Muscle of back (tissue), 11 donors: Measurements from ENCODE around the gene DPH3. TPM values are rescaled to one million over a fixed set of nuclear protein-coding genes. Genes with fewer than 3 reads are reported as not detected.

ENCODE experiments used
- DNase-seq, 3 donors: peaks; one replicate each; pipeline versions ENCODE4 v3.0.0 to v3.0.0-alpha.2; 2013
- polyA plus RNA-seq, 10 donors: library from polyadenylated mRNA; unstranded; fragments of 120-200 nt; gene quantifications; one replicate each; pipeline ENCODE4 v1.2.1, GENCODE V29; 2013; ENCODE audit not compliant: insufficient read length in 10 of 10

DPH3 gene
- polyA plus RNA-seq, 10 donors, result 22.1 to 30.1 (median 27.0) TPM

GRCh38 chr3:16297997-16298885 lies 33.5 kb upstream of the DPH3 start:
- DNase-seq, result no peak

GRCh38 chr3:16295298-16295890 lies 30.7 kb upstream of the DPH3 start:
- no peak for DNase-seq

GRCh38 chr3:16294844-16295243 lies 30.1 kb upstream of the DPH3 start:
- no peak for DNase-seq

GRCh38 chr3:16290827-16291196 lies 26.1 kb upstream of the DPH3 start:
- no peak for DNase-seq

- DNase-seq, result peak; percentile 38 to 73 (median 60)
These were observed 25.5 kb upstream of the DPH3 start for GRCh38 chr3:16290007-16290826.

GRCh38 chr3:16289144-16289889 lies 24.6 kb upstream of the DPH3 start:
- no peak for DNase-seq

- no peak for DNase-seq
These were observed 23.9 kb upstream of the DPH3 start for GRCh38 chr3:16288664-16289063.

GRCh38 chr3:16286751-16287543 lies 22.2 kb upstream of the DPH3 start:
- DNase-seq, result no peak

GRCh38 chr3:16286161-16286560 lies 21.4 kb upstream of the DPH3 start:
- no peak for DNase-seq

GRCh38 chr3:16284633-16285032 lies 19.9 kb upstream of the DPH3 start:
- no peak for DNase-seq

- DNase-seq, result peak in 2 of 3 donors; percentile 26 to 36
These were observed 15.9 kb upstream of the DPH3 start for GRCh38 chr3:16280671-16281070.

- DNase-seq, result peak in 2 of 3 donors; percentile 36 to 67
These were observed 14.5 kb upstream of the DPH3 start for GRCh38 chr3:16279010-16279801.

- DNase-seq, result no peak
These were observed 12.7 kb upstream of the DPH3 start for GRCh38 chr3:16277471-16277870.

GRCh38 chr3:16273867-16274266 lies 9.1 kb upstream of the DPH3 start:
- DNase-seq, result no peak

GRCh38 chr3:16272588-16272987 lies 7.8 kb upstream of the DPH3 start:
- no peak for DNase-seq

- no peak for DNase-seq
These were observed 6.1 kb upstream of the DPH3 start for GRCh38 chr3:16270855-16271254.

GRCh38 chr3:16266714-16267113 lies 2.0 kb upstream of the DPH3 start:
- DNase-seq, result no peak

GRCh38 chr3:16265455-16265786 lies 678 bp upstream of the DPH3 start:
- no peak for DNase-seq

GRCh38 chr3:16264174-16264707 lies 502 bp downstream of the DPH3 start:
- no peak for DNase-seq

- DNase-seq, result no peak
These were observed 2.6 kb downstream of the DPH3 start for GRCh38 chr3:16262174-16262573.
